ENCODE data around the gene DNAH12. TPM values are rescaled to one million over a fixed set of nuclear protein-coding genes. Genes with fewer than 3 reads are reported as not detected.
"Not testable (repeated sequence)": the region's sequence is repeated elsewhere in the genome, so short reads cannot be mapped to it uniquely, and the experiment has no call there.

The DNAH12 gene
- total and polyA plus RNA-seq, 10 of the 15 experiments (the other 5 are each of a cell fraction or from before 2014, with no cell fraction given): under 0.01 to 0.35 (median 0.08) TPM

- 22% methylated on average over 2 of the region's 2 CpGs for WGBS (ENCODE audit: insufficient coverage, insufficient replicate concordance, low lambda C conversion rate, missing lambda C conversion rate)
- Histone ChIP-seq H4K20me1 (ENCODE audit: control insufficient read depth, insufficient read depth) (no peaks in the 10 kb centered on the region), H3K79me2 (ENCODE audit: control insufficient read depth, insufficient read depth, low read length) (no peaks in the 10 kb centered on the region), H3K4me2 (ENCODE audit: control insufficient read depth, insufficient read depth) (no peak overlapping the region), H2AFZ (ENCODE audit: control insufficient read depth, low read depth, low read length) (no peak overlapping the region), H3K27ac (ENCODE audit: control insufficient read depth, insufficient read depth) (no peak overlapping the region), H3K9ac (ENCODE audit: control insufficient read depth, insufficient read depth, low read length) (no peak overlapping the region), H3K4me3 (no peak overlapping the region), H3K27me3 (replicated peaks in 1 of 2; ENCODE audit: control insufficient read depth in 2 of 2, insufficient read depth in 2 of 2, low read length in 1 of 2) (no peaks in the 10 kb centered on the region), H3K4me1 (ENCODE audit: control insufficient read depth, insufficient read depth, low read length) (no peaks in the 10 kb centered on the region), H3K36me3 (ENCODE audit: control insufficient read depth in 2 of 2, insufficient read depth in 2 of 2, low read length in 1 of 2) (no peaks in the 10 kb centered on the region), H3K9me3 (replicated peaks; ENCODE audit: control insufficient read depth, insufficient read depth, low read length) (no peaks in the 10 kb centered on the region)
- TF ChIP-seq ZNF274 (IDR thresholded peaks at IDR 0.05; ENCODE audit: insufficient read depth, insufficient read length) (no peak), USF1 (IDR thresholded peaks at IDR 0.05; ENCODE audit: borderline replicate concordance, extremely low read length, insufficient read depth, low read depth, low read length) (no peak), POU2F2 (IDR thresholded peaks at IDR 0.05; ENCODE audit: borderline replicate concordance, low read depth, low read length) (no peak), SIN3A (IDR thresholded peaks at IDR 0.05; ENCODE audit: low read depth, low read length) (no peak), TARDBP (IDR thresholded peaks at IDR 0.05; ENCODE audit: borderline replicate concordance) (no peak), RUNX3 (IDR thresholded peaks at IDR 0.05; ENCODE audit: low read length) (no peak)
- DNase-seq (ENCODE audit: low read depth, low spot score) (no peak), FAIRE-seq (no peak), ATAC-seq (no peak)
- CTCF ChIA-PET: interaction anchor here (1.3 to 5.4 kb wide), 3 partner anchors 15 to 283 kb away, joined by 3 to 23 read pairs (median 3); no protein-coding TSS in a partner anchor
- SMC1A ChIA-PET (ENCODE audit: uncharacterized antibody, unreplicated experiment): interaction anchor here (1.2 kb wide), 1 partner anchor 15 kb away, joined by 3 read pairs; no protein-coding TSS in a partner anchor
- no TSS peak for BruUV-seq (replicated peaks)
- intact Hi-C loops (cut with micrococcal nuclease; ENCODE audit: unreplicated experiment): no loop called here
- RAD21 ChIA-PET (ENCODE audit: unreplicated experiment): interaction anchor here (0.6 to 1.3 kb wide), 2 partner anchors 15 to 172 kb away, joined by 3 to 5 read pairs; no protein-coding TSS in a partner anchor
- POLR2A ChIA-PET: interaction anchor here (0.8 kb wide), 1 partner anchor 10 kb away, joined by 3 read pairs; no protein-coding TSS in a partner anchor
- in situ Hi-C loops (cut with MboI): no loop called here
These were observed 161.2 kb downstream of the DNAH12 start for GRCh38 chr3:57382933-57383332.

DNA sequence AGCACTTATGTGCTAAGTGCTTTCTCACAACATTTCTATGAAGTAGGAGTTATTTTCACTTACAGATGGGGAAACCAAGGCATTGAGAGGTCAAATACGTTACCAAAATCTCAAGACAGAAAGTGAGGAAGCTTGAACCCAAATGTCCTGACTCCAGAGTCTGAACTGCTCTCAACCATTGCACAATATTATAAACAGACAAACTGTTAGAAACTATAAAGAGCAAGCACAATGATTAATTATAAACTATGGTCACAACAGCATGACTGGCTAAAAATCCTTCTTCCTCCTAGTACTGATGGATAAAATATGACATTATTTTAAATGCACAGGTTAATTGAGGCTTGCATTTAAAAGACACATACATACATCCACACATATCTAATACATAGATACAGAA is 173.8 kb downstream of the DNAH12 start:
- FAIRE-seq: no peak
- no TSS peak for BruUV-seq (replicated peaks)
- Histone ChIP-seq H2AFZ (ENCODE audit: control insufficient read depth, low read depth, low read length) (no peak overlapping the region), H3K79me2 (ENCODE audit: control insufficient read depth, insufficient read depth, low read length) (no peaks in the 10 kb centered on the region), H3K4me3 (no peak overlapping the region), H3K9me3 (replicated peaks; ENCODE audit: control insufficient read depth, insufficient read depth, low read length) (no peaks in the 10 kb centered on the region), H3K36me3 (ENCODE audit: control insufficient read depth in 2 of 2, insufficient read depth in 2 of 2, low read length in 1 of 2) (no peaks in the 10 kb centered on the region), H3K4me2 (ENCODE audit: control insufficient read depth, insufficient read depth) (no peak overlapping the region), H3K27me3 (replicated peaks in 1 of 2; ENCODE audit: control insufficient read depth in 2 of 2, insufficient read depth in 2 of 2, low read length in 1 of 2) (no peaks in the 10 kb centered on the region), H3K27ac (ENCODE audit: control insufficient read depth, insufficient read depth) (no peak overlapping the region), H4K20me1 (ENCODE audit: control insufficient read depth, insufficient read depth) (no peaks in the 10 kb centered on the region), H3K9ac (ENCODE audit: control insufficient read depth, insufficient read depth, low read length) (no peak overlapping the region), H3K4me1 (ENCODE audit: control insufficient read depth, insufficient read depth, low read length) (no peaks in the 10 kb centered on the region)
- intact Hi-C loops (cut with micrococcal nuclease; ENCODE audit: unreplicated experiment) (no loop called here), in situ Hi-C loops (cut with MboI) (no loop called here)
- ChIA-PET POLR2A (no interaction called here), RAD21 (ENCODE audit: unreplicated experiment) (interaction anchor here (0.9 kb wide), 1 partner anchor 91 kb away, joined by 3 read pairs; no protein-coding TSS in a partner anchor), SMC1A (ENCODE audit: uncharacterized antibody, unreplicated experiment) (interaction anchor here (1.1 kb wide), 1 partner anchor 11 kb away, joined by 3 read pairs; no protein-coding TSS in a partner anchor), CTCF (interaction anchor here (1.8 kb wide), 1 partner anchor 27 kb away, joined by 6 read pairs; no protein-coding TSS in a partner anchor)
- WGBS (ENCODE audit: insufficient coverage, insufficient replicate concordance, low lambda C conversion rate, missing lambda C conversion rate): 0% methylated on average over 1 of the region's 1 CpG
- no peak for DNase-seq (ENCODE audit: low read depth, low spot score)
- TF ChIP-seq NR2C2 (IDR thresholded peaks at IDR 0.05; ENCODE audit: borderline replicate concordance, control insufficient read depth, insufficient read length, low read depth) (no peak), POLR2AphosphoS5 (IDR thresholded peaks at IDR 0.05; ENCODE audit: low read length) (no peak), JUND (IDR thresholded peaks at IDR 0.05; ENCODE audit: low read depth, low read length) (no peak), ZNF217 (IDR thresholded peaks at IDR 0.05) (no peak), MXI1 (IDR thresholded peaks at IDR 0.05; ENCODE audit: low read depth, low read length) (no peak)
- no peak for ATAC-seq

DNA sequence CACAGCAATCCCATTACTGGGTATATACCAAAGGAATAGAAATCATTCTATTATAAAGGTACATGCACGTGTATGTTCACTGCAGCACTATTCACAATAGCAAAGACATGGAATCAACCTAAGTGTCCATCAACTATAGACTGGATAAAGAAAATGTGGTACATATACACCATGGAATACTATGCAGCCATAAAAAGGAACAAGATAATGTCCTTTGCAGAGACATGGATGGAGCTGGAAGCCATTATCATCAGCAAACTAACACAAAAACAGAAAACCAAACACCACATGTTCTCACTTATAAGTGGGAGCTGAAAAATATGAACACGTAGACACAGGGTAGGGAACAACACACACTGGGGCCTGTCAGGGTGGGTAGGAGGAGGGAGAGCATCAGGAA is 179.1 kb downstream of the DNAH12 start:
- CTCF ChIA-PET; H3K4me1 ChIP-seq (ENCODE audit: control insufficient read depth, insufficient read depth, low read length); BruUV-seq (replicated peaks); SMC1A ChIA-PET (ENCODE audit: uncharacterized antibody, unreplicated experiment); H3K4me2 ChIP-seq (ENCODE audit: control insufficient read depth, insufficient read depth); intact Hi-C loops (cut with micrococcal nuclease; ENCODE audit: unreplicated experiment); H3K9ac ChIP-seq (ENCODE audit: control insufficient read depth, insufficient read depth, low read length); ATAC-seq; RAD21 ChIA-PET (ENCODE audit: unreplicated experiment); FAIRE-seq; H3K27ac ChIP-seq (ENCODE audit: control insufficient read depth, insufficient read depth); DNase-seq (ENCODE audit: low read depth, low spot score); H3K9me3 ChIP-seq (replicated peaks; ENCODE audit: control insufficient read depth, insufficient read depth, low read length); H3K27me3 ChIP-seq (replicated peaks in 1 of 2; ENCODE audit: control insufficient read depth in 2 of 2, insufficient read depth in 2 of 2, low read length in 1 of 2); H3K79me2 ChIP-seq (ENCODE audit: control insufficient read depth, insufficient read depth, low read length); in situ Hi-C loops (cut with MboI); H4K20me1 ChIP-seq (ENCODE audit: control insufficient read depth, insufficient read depth); H3K4me3 ChIP-seq; POLR2A ChIA-PET; H3K36me3 ChIP-seq (ENCODE audit: control insufficient read depth in 2 of 2, insufficient read depth in 2 of 2, low read length in 1 of 2); H2AFZ ChIP-seq (ENCODE audit: control insufficient read depth, low read depth, low read length): not testable (repeated sequence)
- WGBS (ENCODE audit: insufficient coverage, insufficient replicate concordance, low lambda C conversion rate, missing lambda C conversion rate): 20% methylated on average over 2 of the region's 2 CpGs
